ENCODE results near the gene CDC42EP1.
"Not testable (repeated sequence)": the region's sequence is repeated elsewhere in the genome, so short reads cannot be mapped to it uniquely, and the experiment has no call there.

The CDC42EP1 gene

GRCh38 chr22:37581504-37581903 is 21.2 kb downstream of the CDC42EP1 start:
- no peak for DNase-seq (ENCODE audit: low spot score)

GRCh38 chr22:37582526-37582925 is 22.2 kb downstream of the CDC42EP1 start:
- DNase-seq (ENCODE audit: low spot score) = no peak

- DNase-seq (ENCODE audit: low spot score) = no peak
Measured at GRCh38 chr22:37588546-37589215, 28.4 kb downstream of the CDC42EP1 start.

- DNase-seq (ENCODE audit: low spot score) = no peak
Measured at GRCh38 chr22:37589636-37590035, 29.4 kb downstream of the CDC42EP1 start.

GRCh38 chr22:37591081-37591480 is 30.8 kb downstream of the CDC42EP1 start:
- DNase-seq (ENCODE audit: low spot score) = not testable (repeated sequence)

GRCh38 chr22:37591823-37592404 is 31.6 kb downstream of the CDC42EP1 start:
- DNase-seq (ENCODE audit: low spot score) = no peak

- no peak for DNase-seq (ENCODE audit: low spot score)
Measured at GRCh38 chr22:37594237-37594636, 34.0 kb downstream of the CDC42EP1 start.

GRCh38 chr22:37599153-37599552 is 38.9 kb downstream of the CDC42EP1 start:
- no peak for DNase-seq (ENCODE audit: low spot score)

GRCh38 chr22:37601203-37601539 is 40.9 kb downstream of the CDC42EP1 start:
- DNase-seq (ENCODE audit: low spot score) = no peak

- DNase-seq (ENCODE audit: low spot score) = peak; percentile 96
Measured at GRCh38 chr22:37601540-37602442, 41.5 kb downstream of the CDC42EP1 start.

- DNase-seq (ENCODE audit: low spot score) = peak; percentile 46
Measured at GRCh38 chr22:37602546-37603277, 42.4 kb downstream of the CDC42EP1 start.

GRCh38 chr22:37604074-37604473 is 43.8 kb downstream of the CDC42EP1 start:
- no peak for DNase-seq (ENCODE audit: low spot score)

- DNase-seq (ENCODE audit: low spot score) = peak; percentile 84
Measured at GRCh38 chr22:37604875-37605274, 44.6 kb downstream of the CDC42EP1 start.

GRCh38 chr22:37607010-37607934 is 47.0 kb downstream of the CDC42EP1 start:
- peak; percentile 84 for DNase-seq (ENCODE audit: low spot score)

GRCh38 chr22:37607935-37608476 is 47.7 kb downstream of the CDC42EP1 start:
- no peak for DNase-seq (ENCODE audit: low spot score)

- peak; percentile 94 for DNase-seq (ENCODE audit: low spot score)
Measured at GRCh38 chr22:37608477-37609239, 48.4 kb downstream of the CDC42EP1 start, which contains the start of gene GGA1. Gene GGA1, plus strand, starts transcription at chr22:37608834. Its CDS starts 27 bp downstream, at chr22:37608861.

GRCh38 chr22:37609240-37610152 is 49.2 kb downstream of the CDC42EP1 start:
- no peak for DNase-seq (ENCODE audit: low spot score)

GRCh38 chr22:37610153-37610475 is 49.8 kb downstream of the CDC42EP1 start:
- not testable (repeated sequence) for DNase-seq (ENCODE audit: low spot score)
